SW480 (cell line): Measurements from ENCODE around the gene EPN2.

Experiments used
- DNase-seq: peaks from one replicate; pipeline ENCODE4 v3.0.0-alpha.2; 2016; ENCODE audit warnings: low spot score

Gene EPN2

DNA sequence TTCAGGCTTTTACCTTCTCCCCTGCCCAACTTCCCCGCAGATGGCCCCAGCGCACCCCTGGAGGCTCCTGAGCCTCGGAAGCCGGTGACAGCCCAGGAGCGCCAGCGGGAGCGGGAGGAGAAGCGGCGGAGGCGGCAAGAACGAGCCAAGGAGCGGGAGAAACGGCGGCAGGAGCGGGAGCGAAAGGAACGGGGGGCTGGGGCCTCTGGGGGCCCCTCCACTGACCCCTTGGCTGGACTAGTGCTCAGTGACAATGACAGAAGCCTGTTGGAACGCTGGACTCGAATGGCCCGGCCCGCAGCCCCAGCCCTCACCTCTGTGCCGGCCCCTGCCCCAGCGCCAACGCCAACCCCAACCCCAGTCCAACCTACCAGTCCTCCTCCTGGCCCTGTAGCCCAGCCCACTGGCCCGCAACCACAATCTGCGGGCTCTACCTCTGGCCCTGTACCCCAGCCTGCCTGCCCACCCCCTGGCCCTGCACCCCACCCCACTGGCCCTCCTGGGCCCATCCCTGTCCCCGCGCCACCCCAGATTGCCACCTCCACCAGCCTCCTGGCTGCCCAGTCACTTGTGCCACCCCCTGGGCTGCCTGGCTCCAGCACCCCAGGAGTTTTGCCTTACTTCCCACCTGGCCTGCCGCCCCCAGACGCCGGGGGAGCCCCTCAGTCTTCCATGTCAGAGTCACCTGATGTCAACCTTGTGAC lies 144.7 kb downstream of the EPN2 start:
- no peak for DNase-seq

DNA sequence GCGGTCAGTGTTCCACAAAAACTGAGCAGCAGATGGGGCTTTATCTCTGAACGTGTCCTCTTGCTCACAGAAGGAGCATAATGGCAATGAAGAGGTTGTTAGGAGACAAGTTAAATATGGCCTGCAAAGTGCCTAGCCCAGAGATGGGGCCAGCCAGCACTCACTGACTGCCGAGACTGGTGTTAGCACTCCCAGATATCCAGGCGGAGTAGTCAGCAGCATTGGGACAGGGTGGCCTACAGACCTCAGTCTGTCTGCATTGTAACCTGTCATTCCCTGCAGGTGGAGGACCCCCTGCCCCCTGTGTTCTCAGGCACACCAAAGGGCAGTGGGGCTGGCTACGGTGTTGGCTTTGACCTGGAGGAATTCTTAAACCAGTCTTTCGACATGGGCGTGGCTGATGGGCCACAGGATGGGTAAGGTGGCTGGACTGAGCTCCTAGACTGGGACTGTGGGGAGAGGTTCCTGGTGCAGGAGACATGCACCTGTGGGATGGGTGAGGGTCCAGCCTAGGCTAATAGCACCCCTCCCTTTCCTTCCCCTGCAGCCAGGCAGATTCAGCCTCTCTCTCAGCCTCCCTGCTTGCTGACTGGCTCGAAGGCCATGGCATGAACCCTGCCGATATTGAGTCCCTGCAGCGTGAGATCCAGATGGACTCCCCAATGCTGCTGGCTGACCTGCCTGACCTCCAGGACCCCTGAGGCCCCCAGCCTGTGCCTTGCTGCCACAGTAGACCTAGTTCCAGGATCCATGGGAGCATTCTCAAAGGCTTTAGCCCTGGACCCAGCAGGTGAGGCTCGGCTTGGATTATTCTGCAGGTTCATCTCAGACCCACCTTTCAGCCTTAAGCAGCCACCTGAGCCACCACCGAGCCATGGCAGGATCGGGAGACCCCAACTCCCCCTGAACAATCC lies 145.6 kb downstream of the EPN2 start:
- no peak for DNase-seq

- no peak for DNase-seq
Observed at GRCh38 chr17:19383681-19384470, 146.7 kb downstream of the EPN2 start.

DNA sequence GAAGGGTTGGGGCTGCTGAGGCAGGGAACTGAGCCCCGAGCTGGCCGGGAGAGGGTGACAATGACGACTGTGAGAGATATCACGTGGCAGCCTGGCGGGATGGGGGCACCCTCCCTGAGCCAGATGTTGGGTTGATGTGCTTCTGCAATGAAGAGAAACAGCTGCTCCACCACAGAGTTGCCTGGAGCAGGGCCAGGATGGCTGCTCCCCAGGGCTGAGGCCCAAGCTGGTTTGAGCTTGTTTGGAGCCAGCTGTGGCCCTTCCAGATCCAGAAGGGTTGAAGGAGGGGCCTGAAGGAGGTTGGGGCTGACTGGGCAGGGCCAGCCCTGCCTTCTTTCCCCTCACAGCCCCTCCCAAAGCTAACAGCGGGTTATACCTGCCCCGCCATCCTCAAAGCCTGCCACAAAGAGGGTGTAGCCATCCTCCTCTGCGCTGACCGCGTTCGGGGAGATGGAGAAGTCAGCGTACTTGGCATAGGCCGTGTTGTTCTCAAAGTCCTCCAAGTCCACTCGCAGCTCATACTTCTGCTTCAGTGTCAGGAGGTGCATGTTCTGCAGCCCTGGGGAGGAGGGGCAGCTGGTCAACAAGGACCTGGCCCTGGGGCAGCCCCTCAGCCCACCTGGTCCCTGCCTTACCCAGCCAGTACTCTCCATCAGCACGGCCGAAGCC lies 147.7 kb downstream of the EPN2 start:
- no peak for DNase-seq

DNA sequence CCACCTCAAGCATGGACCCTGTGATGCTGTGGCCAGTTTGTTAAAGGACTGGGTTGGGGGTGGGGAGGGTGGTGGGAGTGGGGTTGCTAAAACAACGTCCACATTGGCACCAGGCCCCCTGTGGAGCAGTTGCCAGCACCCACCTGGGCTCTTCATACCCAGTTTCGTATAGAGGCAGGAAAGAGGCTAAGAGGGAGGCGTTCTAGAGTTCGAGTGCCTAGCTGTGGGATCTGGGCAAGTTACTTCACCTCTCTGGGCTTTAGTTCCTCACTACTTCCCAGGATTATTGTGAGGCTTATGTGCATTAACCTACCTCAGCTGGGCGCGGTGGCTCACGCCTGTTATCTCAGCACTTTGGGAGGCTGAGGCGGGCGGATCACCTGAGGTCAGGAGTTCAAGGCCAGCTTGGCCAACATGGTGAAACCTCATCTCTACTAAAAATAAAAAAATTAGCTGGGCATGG lies 148.4 kb downstream of the EPN2 start:
- no peak for DNase-seq
